Psoas muscle (tissue), 8 donors: Measurements from ENCODE around the gene FUT3. TPM values are rescaled to one million over a fixed set of nuclear protein-coding genes. Genes with fewer than 3 reads are reported as not detected.

Source experiments
- ATAC-seq, 4 donors: fragments of 200-7000 bp; cut with Tn5 transposase; one replicate each; pipeline ENCODE4 v1.9.1; 2020; ENCODE audit warnings: moderate library complexity in 3 of 4, mild to moderate bottlenecking in 2 of 4
- DNase-seq, 2 donors: peaks; one replicate each; pipeline ENCODE4 v3.0.0-alpha.2; 2020
- H3K27ac ChIP-seq: fragments of 200-600 bp; one replicate; pipeline ENCODE4 v1.8.0; 2022
- H3K27me3 ChIP-seq, 3 donors: fragments of 200-600 bp in 1 of 3; one replicate each; pipeline versions ENCODE4 v1.6.1 to v1.8.0; 2013 to 2022; ENCODE audit warnings: low read length in 2 of 3, mild to moderate bottlenecking in 2 of 3, moderate library complexity in 1 of 3; ENCODE audit not compliant: insufficient read depth in 3 of 3
- H3K36me3 ChIP-seq, 2 donors: fragments of 200-600 bp in 1 of 2; one replicate each; pipeline versions ENCODE4 v1.6.1 to v1.8.0; 2013 to 2022; ENCODE audit warnings: low read depth in 1 of 2, mild to moderate bottlenecking in 1 of 2, moderate library complexity in 1 of 2; ENCODE audit not compliant: insufficient read depth in 1 of 2
- H3K4me1 ChIP-seq: fragments of 200-600 bp; one replicate; pipeline ENCODE4 v1.8.0; 2022
- H3K4me3 ChIP-seq: fragments of 200-600 bp; one replicate; pipeline ENCODE4 v1.8.0; 2022; ENCODE audit warnings: mild to moderate bottlenecking
- H3K9me3 ChIP-seq: fragments of 200-600 bp; one replicate; pipeline ENCODE4 v1.8.0; 2022
- WGBS, 3 donors: extraction: QIAGEN DNeasy Blood & Tissue Kit; methylation state at CpG; one replicate each; pipeline versions ENCODE4 v1.1.6 to v1.1.7; 2013; 5-methylcytosine and 5-hydroxymethylcytosine counted together
- intact Hi-C, 2 donors: fragments of 100-400 bp; cut with DNase I; formaldehyde crosslinking; loops; one replicate each; pipeline versions ENCODE4 v1.11.0 to v1.14.2; 2022
- polyA plus RNA-seq, 3 donors: library from polyadenylated mRNA; stranded (reverse); fragments of 200-250 nt; gene quantifications; one replicate each; pipeline ENCODE4 v1.2.3, GENCODE V29; 2013
- total RNA-seq, 4 donors: library from RNA; stranded (reverse); fragmentation: NEBNext Ultra II Directional in 2 of 4; extraction: Animal tissue kit (Norgen Biotek cat#: 25700) in 2 of 4; gene quantifications; one replicate each; pipeline versions ENCODE4 v1.2.1 to v1.2.4, GENCODE V29; 2021 to 2023
- TF ChIP-seq, protein P1 (sequence below): fragments of 200-600 bp; IDR thresholded peaks from one replicate; pipeline ENCODE4 v1.8.0; 2022; ENCODE audit warnings: antibody characterized with exemption
- donor health status: healthy with polysubstance abuse.
- donor health status: DM: no; HTN: no; CAD: no; lungs with moderate emphysema.
- donor health status: Bipolar disorder and iron deficiency.
- donor health status: healthy.
- donor health status: DM: yes; HTN: yes; CAD: no.
- donor health status: DM: no; HTN: no; CAD: no.
- donor health status: DM: no; HTN: no; CAD: no.
- donor health status: DM: yes; HTN: yes; CAD: no.

Gene FUT3
- total and polyA plus RNA-seq, 7 donors = 0.03 to 0.19 TPM; not detected in 5

DNA sequence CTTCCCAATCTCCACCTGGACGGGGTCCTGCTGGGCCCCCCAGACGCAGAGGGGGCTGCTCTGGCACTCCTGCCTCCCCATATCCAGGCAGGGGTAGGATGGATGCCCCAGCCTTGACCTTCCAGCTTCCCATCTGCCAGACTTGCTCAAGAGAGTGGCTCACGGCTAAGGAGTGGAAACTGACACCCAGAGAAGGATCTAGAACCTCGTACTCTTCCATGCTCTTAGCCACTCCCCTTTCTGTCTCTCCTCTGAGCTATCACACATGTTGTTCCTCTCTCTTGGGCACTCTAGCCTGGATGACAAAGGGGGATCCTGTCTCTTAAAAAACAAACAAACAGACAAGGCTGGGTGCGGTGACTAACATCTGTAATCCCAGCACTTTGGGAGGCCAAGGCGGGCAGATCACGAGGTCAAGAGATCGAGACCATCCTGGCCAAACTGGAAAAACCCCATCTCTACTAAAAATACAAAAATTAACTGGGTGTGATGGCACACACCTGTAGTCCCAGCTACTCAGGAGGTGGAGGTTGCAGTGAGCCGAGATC lies 31.2 kb upstream of the FUT3 start:
- ATAC-seq = peak in 1 of 4 donors; percentile 34
- H3K4me3 ChIP-seq = no peak overlapping the region
- DNase-seq = no peak
- H3K27me3 ChIP-seq = peaks cover 0 to 38% (median 0%) of the 10 kb centered on the region in 3 donors
- TF ChIP-seq, protein P1, sequence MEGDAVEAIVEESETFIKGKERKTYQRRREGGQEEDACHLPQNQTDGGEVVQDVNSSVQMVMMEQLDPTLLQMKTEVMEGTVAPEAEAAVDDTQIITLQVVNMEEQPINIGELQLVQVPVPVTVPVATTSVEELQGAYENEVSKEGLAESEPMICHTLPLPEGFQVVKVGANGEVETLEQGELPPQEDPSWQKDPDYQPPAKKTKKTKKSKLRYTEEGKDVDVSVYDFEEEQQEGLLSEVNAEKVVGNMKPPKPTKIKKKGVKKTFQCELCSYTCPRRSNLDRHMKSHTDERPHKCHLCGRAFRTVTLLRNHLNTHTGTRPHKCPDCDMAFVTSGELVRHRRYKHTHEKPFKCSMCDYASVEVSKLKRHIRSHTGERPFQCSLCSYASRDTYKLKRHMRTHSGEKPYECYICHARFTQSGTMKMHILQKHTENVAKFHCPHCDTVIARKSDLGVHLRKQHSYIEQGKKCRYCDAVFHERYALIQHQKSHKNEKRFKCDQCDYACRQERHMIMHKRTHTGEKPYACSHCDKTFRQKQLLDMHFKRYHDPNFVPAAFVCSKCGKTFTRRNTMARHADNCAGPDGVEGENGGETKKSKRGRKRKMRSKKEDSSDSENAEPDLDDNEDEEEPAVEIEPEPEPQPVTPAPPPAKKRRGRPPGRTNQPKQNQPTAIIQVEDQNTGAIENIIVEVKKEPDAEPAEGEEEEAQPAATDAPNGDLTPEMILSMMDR = no peak
- no peaks in the 10 kb centered on the region for H3K9me3 ChIP-seq
- 58 to 61% (median 60%) methylated on average over 9 of the region's 9 CpGs for WGBS, 3 donors
- H3K36me3 ChIP-seq = no peaks in the 10 kb centered on the region
- H3K27ac ChIP-seq = no peak overlapping the region
- intact Hi-C loops = no loop called here
- H3K4me1 ChIP-seq = peaks cover 6% of the 10 kb centered on the region

DNA sequence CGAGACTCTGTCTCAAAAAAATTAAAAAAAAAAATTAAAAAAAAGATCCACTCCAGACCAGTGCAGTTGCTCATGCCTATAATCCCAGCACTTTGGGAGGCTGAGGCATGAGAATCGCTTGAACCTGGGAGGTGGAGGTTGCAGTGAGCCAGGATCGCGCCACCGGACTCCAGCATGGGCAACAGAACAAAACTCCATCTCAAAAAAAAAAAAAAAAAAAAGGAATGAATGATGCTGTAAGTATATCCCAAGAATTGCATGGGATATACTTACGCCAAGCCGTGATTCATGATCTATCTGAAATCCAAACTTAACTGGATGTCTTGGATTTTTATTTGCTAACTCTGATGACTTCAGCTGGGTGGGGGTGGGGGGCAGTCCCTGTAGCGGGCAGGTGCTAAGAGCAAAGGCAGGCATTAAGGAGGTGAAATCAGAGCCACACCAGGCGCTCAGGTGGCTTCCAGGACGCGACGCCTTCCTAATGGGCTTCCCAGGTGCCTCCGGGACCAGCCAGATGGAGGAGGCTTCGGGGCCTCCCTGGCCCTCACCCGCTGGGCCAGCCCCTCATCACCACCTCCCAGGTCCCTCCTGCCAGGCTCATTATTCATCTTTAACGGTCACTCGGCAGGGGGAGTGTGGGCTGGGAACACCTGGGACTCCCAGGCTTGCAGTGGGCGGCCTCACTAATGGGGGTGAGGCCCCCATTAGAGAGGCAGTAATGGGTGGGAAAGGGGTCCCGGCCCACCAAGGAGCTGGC lies 30.5 kb upstream of the FUT3 start:
- intact Hi-C loops = no loop called here
- no peaks in the 10 kb centered on the region for H3K9me3 ChIP-seq
- H3K36me3 ChIP-seq = no peaks in the 10 kb centered on the region
- 51 to 64% (median 53%) methylated on average over 19 of the region's 19 CpGs for WGBS, 3 donors
- TF ChIP-seq, protein P1 = no peak
- no peak overlapping the region for H3K4me3 ChIP-seq
- H3K27ac ChIP-seq = no peak overlapping the region
- no peak for ATAC-seq
- DNase-seq = peak in 1 of 2 donors; percentile 20
- peaks cover 6% of the 10 kb centered on the region for H3K4me1 ChIP-seq
- peaks cover 0 to 35% (median 0%) of the 10 kb centered on the region in 3 donors for H3K27me3 ChIP-seq

DNA sequence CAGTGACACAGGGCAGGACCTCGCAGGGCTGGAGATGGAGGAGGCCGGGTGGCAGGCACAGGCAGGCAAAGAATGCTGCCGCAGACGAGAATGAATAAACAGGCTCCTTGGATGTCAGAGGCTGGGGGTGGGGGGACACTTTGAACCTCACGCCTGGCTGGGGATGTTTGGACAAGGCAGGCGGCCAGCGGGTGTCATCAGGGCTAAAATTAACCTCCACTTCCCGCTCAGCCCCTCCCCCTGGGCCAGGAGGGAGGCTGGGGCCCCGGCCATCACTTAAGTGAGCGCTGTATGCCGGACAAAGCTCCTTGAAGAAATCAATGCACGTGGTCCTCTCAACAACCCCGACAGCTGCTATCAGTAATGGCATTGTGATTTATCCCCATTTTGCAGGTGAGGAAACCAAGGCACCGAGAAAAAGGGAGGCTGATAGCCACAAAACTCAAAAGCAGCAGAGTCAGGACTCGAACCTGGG lies 29.4 kb upstream of the FUT3 start:
- intact Hi-C loops = no loop called here
- TF ChIP-seq, protein P1 = no peak
- Histone ChIP-seq H3K36me3 (no peaks in the 10 kb centered on the region), H3K4me3 (no peak overlapping the region), H3K27me3 (peaks cover 0 to 26% (median 0%) of the 10 kb centered on the region in 3 donors), H3K27ac (no peak overlapping the region), H3K9me3 (no peaks in the 10 kb centered on the region), H3K4me1 (peaks cover 6% of the 10 kb centered on the region)
- ATAC-seq (peak; percentile 74 to 91 (median 86)), DNase-seq (peak; percentile 57 to 68)
- WGBS, 3 donors = 11 to 17% (median 16%) methylated on average over 15 of the region's 15 CpGs

GRCh38 chr19:5880196-5880595 lies 28.9 kb upstream of the FUT3 start:
- Histone ChIP-seq H3K27ac (no peak overlapping the region), H3K4me3 (no peak overlapping the region), H3K4me1 (peaks cover 6% of the 10 kb centered on the region), H3K27me3 (peaks cover 0 to 27% (median 0%) of the 10 kb centered on the region in 3 donors), H3K36me3 (no peaks in the 10 kb centered on the region), H3K9me3 (no peaks in the 10 kb centered on the region)
- DNase-seq (no peak), ATAC-seq (no peak)
- TF ChIP-seq, protein P1 = no peak
- intact Hi-C loops = no loop called here
- WGBS, 3 donors = 36 to 46% (median 38%) methylated on average over 4 to 6 of the region's 6 CpGs
